ENCODE results near the gene NUSAP1. TPM values are rescaled to one million over a fixed set of nuclear protein-coding genes. Genes with fewer than 3 reads are reported as not detected.

The NUSAP1 gene
- total RNA-seq, 1 experiment from 2014 or later: 178 TPM

- Histone ChIP-seq H3K9me2 (replicated peaks; ENCODE audit: low read length) (no peaks in the 10 kb centered on the region), H3K4me3 (ENCODE audit: low read length) (no peak overlapping the region), H3K27ac (ENCODE audit: low read length) (no peak overlapping the region), H2AFZ (ENCODE audit: low read length) (no peak overlapping the region), H3K27me3 (ENCODE audit: low read length) (no peaks in the 10 kb centered on the region), H3K9ac (ENCODE audit: low read length) (no peak overlapping the region), H3K79me2 (ENCODE audit: low read length) (peaks cover 93% of the 10 kb centered on the region), H3K9me3 (ENCODE audit: low read length) (no peaks in the 10 kb centered on the region), H3F3A (ENCODE audit: low read length, unreplicated experiment) (no peaks in the 10 kb centered on the region), H4K20me1 (ENCODE audit: low read length) (peaks cover 6% of the 10 kb centered on the region; the same call in 1 of the 2 replicates), H3K4me2 (ENCODE audit: low read length) (no peak overlapping the region), H3K36me3 (ENCODE audit: low read depth, low read length) (peaks cover 36% of the 10 kb centered on the region), H3K4me1 (ENCODE audit: insufficient read depth, low read length) (peaks cover 19% of the 10 kb centered on the region)
- TF ChIP-seq EZH2phosphoT487 (IDR thresholded peaks at IDR 0.05; ENCODE audit: borderline replicate concordance, low read length) (no peak), CTCF (conservative IDR thresholded peaks at IDR 0.05; ENCODE audit: low read depth, low read length) (no peak), EZH2 (IDR thresholded peaks at IDR 0.05; ENCODE audit: low read length, unreplicated experiment) (no peak)
- ATAC-seq: no peak
- BruUV-seq (replicated peaks): no TSS peak
- intact Hi-C loops (cut with micrococcal nuclease): no loop called here
- CTCF ChIA-PET: interaction anchor here (0.6 kb wide), 1 partner anchor 391 kb away, joined by 4 read pairs; no protein-coding TSS in a partner anchor
- DNase-seq: no peak
- POLR2A ChIA-PET (ENCODE audit: unreplicated experiment): no interaction called here
These were observed 5.2 kb downstream of the NUSAP1 start for GRCh38 chr15:41337631-41338522.

DNA sequence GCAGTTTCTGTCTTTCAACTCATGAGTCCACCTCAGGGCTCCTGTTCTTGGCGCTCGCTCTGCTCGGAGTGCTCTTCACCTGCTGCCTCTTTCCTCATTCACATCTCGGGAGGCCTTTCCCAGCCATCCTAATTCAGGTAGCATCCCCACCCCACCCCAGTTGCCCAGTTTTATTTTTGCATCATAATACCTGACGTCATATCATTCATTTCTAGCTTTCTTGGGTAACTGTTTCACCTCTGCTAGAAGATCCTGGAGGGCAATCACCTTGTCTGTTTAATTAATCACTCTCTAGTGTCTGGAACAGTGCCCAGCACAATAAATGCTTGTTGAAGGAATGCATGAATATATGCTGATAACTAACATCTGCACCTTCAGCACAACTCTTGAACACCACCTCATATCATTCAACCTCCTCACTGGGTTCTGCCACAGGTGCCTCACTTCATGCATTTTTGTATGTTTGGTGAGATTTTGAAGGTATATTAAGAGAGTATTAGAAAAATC is 7.6 kb downstream of the NUSAP1 start:
- Histone ChIP-seq H3K79me2 (ENCODE audit: low read length) (peaks cover 74% of the 10 kb centered on the region), H3K4me1 (ENCODE audit: insufficient read depth, low read length) (peaks cover 14% of the 10 kb centered on the region), H3F3A (ENCODE audit: low read length, unreplicated experiment) (no peaks in the 10 kb centered on the region), H3K27ac (ENCODE audit: low read length) (no peak overlapping the region), H4K20me1 (ENCODE audit: low read length) (peaks cover 6% of the 10 kb centered on the region; the same call in 1 of the 2 replicates), H3K9me2 (replicated peaks; ENCODE audit: low read length) (no peaks in the 10 kb centered on the region), H3K36me3 (ENCODE audit: low read depth, low read length) (peaks cover 45% of the 10 kb centered on the region), H2AFZ (ENCODE audit: low read length) (no peak overlapping the region), H3K27me3 (ENCODE audit: low read length) (no peaks in the 10 kb centered on the region), H3K9ac (ENCODE audit: low read length) (no peak overlapping the region), H3K9me3 (ENCODE audit: low read length) (no peaks in the 10 kb centered on the region), H3K4me2 (ENCODE audit: low read length) (no peak overlapping the region), H3K4me3 (ENCODE audit: low read length) (no peak overlapping the region)
- POLR2A ChIA-PET (ENCODE audit: unreplicated experiment): no interaction called here
- no TSS peak for BruUV-seq (replicated peaks)
- TF ChIP-seq EZH2phosphoT487 (IDR thresholded peaks at IDR 0.05; ENCODE audit: borderline replicate concordance, low read length) (no peak), EZH2 (IDR thresholded peaks at IDR 0.05; ENCODE audit: low read length, unreplicated experiment) (no peak), CTCF (conservative IDR thresholded peaks at IDR 0.05; ENCODE audit: low read depth, low read length) (no peak)
- CTCF ChIA-PET: no interaction called here
- DNase-seq (no peak), ATAC-seq (no peak)
- intact Hi-C loops (cut with micrococcal nuclease): no loop called here

DNA sequence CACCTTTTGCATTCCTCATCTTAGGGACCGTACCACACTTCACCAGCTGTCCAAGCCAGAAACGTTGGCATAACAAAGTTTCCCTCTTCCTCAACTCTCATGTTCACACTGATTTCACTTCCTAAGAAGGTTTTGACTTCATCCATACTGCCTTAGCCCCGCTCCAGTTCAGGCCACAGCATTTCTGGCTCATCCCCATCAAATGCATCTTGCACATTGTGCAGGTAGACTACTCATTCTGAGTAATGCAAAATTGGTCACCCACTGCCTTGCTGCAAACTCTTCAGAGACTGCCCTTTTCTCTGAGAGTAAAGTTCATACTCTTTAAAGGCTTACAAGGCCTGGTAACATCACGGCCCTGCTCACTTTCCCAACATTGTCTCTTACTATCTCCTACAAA is 8.8 kb downstream of the NUSAP1 start:
- ATAC-seq (peak; percentile 81), DNase-seq (peak; percentile 69)
- intact Hi-C loops (cut with micrococcal nuclease): no loop called here
- no TSS peak for BruUV-seq (replicated peaks)
- H3K27me3 ChIP-seq (ENCODE audit: low read length): no peaks in the 10 kb centered on the region
- H4K20me1 ChIP-seq (ENCODE audit: low read length): peaks cover 6% of the 10 kb centered on the region; the same call in 1 of the 2 replicates
- H3K4me3 ChIP-seq (ENCODE audit: low read length): no peak overlapping the region
- H2AFZ ChIP-seq (ENCODE audit: low read length): no peak overlapping the region
- CTCF ChIA-PET: no interaction called here
- H3K36me3 ChIP-seq (ENCODE audit: low read depth, low read length): peaks cover 53% of the 10 kb centered on the region
- no peaks in the 10 kb centered on the region for H3K9me3 ChIP-seq (ENCODE audit: low read length)
- no peaks in the 10 kb centered on the region for H3K9me2 ChIP-seq (replicated peaks; ENCODE audit: low read length)
- H3K4me1 ChIP-seq (ENCODE audit: insufficient read depth, low read length): peaks cover 14% of the 10 kb centered on the region
- H3K27ac ChIP-seq (ENCODE audit: low read length): peak overlapping the region; percentile 23; the same call in 1 of the 2 replicates
- no peak overlapping the region for H3K9ac ChIP-seq (ENCODE audit: low read length)
- no peaks in the 10 kb centered on the region for H3F3A ChIP-seq (ENCODE audit: low read length, unreplicated experiment)
- POLR2A ChIA-PET (ENCODE audit: unreplicated experiment): no interaction called here
- H3K79me2 ChIP-seq (ENCODE audit: low read length): peaks cover 69% of the 10 kb centered on the region
- no peak overlapping the region for H3K4me2 ChIP-seq (ENCODE audit: low read length)
- TF ChIP-seq CTCF (conservative IDR thresholded peaks at IDR 0.05; ENCODE audit: low read depth, low read length): no peak

Measured in PC-3 (cell line).